Sigmoid colon (tissue), 7 donors: ENCODE results near the gene RILPL2. TPM values are rescaled to one million over a fixed set of nuclear protein-coding genes. Genes with fewer than 3 reads are reported as not detected.

Experiments used
- DNase-seq: peaks from one replicate; pipeline ENCODE4 v3.0.0-alpha.2; 2019
- H3K27ac ChIP-seq, 4 donors: fragments of 200-600 bp; sonication (generic); one replicate each; pipeline ENCODE4 v1.5.1; 2016 to 2019; ENCODE audit warnings: mild to moderate bottlenecking in 1 of 4
- H3K27me3 ChIP-seq, 3 donors: fragments of 200-600 bp; sonication (generic); one replicate each; pipeline ENCODE4 v1.5.1; 2019; ENCODE audit warnings: mild to moderate bottlenecking in 1 of 3
- H3K36me3 ChIP-seq, 4 donors: fragments of 200-600 bp; sonication (generic); one replicate each; pipeline ENCODE4 v1.5.1; 2016 to 2019
- H3K4me1 ChIP-seq, 4 donors: fragments of 200-600 bp; sonication (generic); one replicate each; pipeline ENCODE4 v1.5.1; 2017 to 2019
- H3K4me3 ChIP-seq, 4 donors: fragments of 200-600 bp; sonication (generic); one replicate each; pipeline ENCODE4 v1.5.1; 2017 to 2019; ENCODE audit warnings: mild to moderate bottlenecking in 2 of 4, moderate library complexity in 1 of 4
- H3K9me3 ChIP-seq, 4 donors: fragments of 200-600 bp in 3 of 4; sonication (generic) in 3 of 4; one replicate each; pipeline versions ENCODE4 v1.5.1 to v1.6.1; 2013 to 2019
- CTCF ChIP-seq, 4 experiments: fragments of 450-650 bp in 3 of 4; fragments of 200-600 bp in 1 of 4; IDR thresholded peaks; one replicate each; pipeline ENCODE4 v1.5.1; 2016 to 2019; ENCODE audit warnings: antibody characterized with exemption in 4 of 4, mild to moderate bottlenecking in 3 of 4, moderate library complexity in 2 of 4
- EP300 ChIP-seq, 4 donors: sonication (generic); formaldehyde crosslinking; IDR thresholded peaks; one replicate each; pipeline ENCODE4 v1.6.1; 2017; ENCODE audit warnings: antibody characterized with exemption in 4 of 4
- POLR2A ChIP-seq, 2 donors: fragments of 450-650 bp; IDR thresholded peaks; one replicate each; pipeline ENCODE4 v1.6.1; 2016; ENCODE audit warnings: antibody characterized with exemption in 2 of 2, mild to moderate bottlenecking in 2 of 2, moderate library complexity in 2 of 2
- POLR2AphosphoS5 ChIP-seq, 4 donors: sonication (generic); formaldehyde crosslinking; IDR thresholded peaks; one replicate each; pipeline ENCODE4 v1.6.1; 2017; ENCODE audit warnings: antibody characterized with exemption in 4 of 4
- WGBS, 2 donors: extraction: QIAGEN DNeasy Blood & Tissue Kit; methylation state at CpG; one replicate each; pipeline ENCODE4 v1.1.7; 2013; 5-methylcytosine and 5-hydroxymethylcytosine counted together
- intact Hi-C: fragments of 100-400 bp; cut with DNase I; formaldehyde crosslinking; loops from one replicate; pipeline ENCODE4 v1.15.1; 2023
- polyA plus RNA-seq, 3 donors: library from polyadenylated mRNA; stranded (reverse); fragments of 200-250 nt; gene quantifications; one replicate each; pipeline ENCODE4 v1.2.3, GENCODE V29; 2013
- total RNA-seq, 4 donors: library from RNA; depleted of rRNA; stranded (reverse); fragments of >200 nt; gene quantifications; one replicate each; pipeline ENCODE4 v1.1.0, GENCODE V29; 2016
- donor health status: healthy with polysubstance abuse.
- donor health status: Bipolar disorder and iron deficiency.
- donor health status: healthy.

The RILPL2 gene
- total and polyA plus RNA-seq, 7 donors = 1.6 to 6.5 (median 6.0) TPM

GRCh38 chr12:123474485-123475245 is 38.2 kb upstream of the RILPL2 start:
- WGBS, 2 donors = 84 to 90% methylated on average over 13 of the region's 13 CpGs
- Histone ChIP-seq H3K4me1 (no peaks in the 10 kb centered on the region), H3K27me3 (no peaks in the 10 kb centered on the region), H3K27ac (peak overlapping the region in 1 of 4 donors; percentile 39), H3K9me3 (no peaks in the 10 kb centered on the region), H3K36me3 (peaks cover 5 to 76% (median 27%) of the 10 kb centered on the region in 4 donors), H3K4me3 (no peak overlapping the region)
- TF ChIP-seq POLR2A (IDR thresholded peaks at IDR 0.05) (no peak), EP300 (IDR thresholded peaks at IDR 0.05) (no peak), CTCF (IDR thresholded peaks at IDR 0.05) (no peak), POLR2AphosphoS5 (IDR thresholded peaks at IDR 0.05) (no peak)
- intact Hi-C loops = no loop called here
- no peak for DNase-seq

GRCh38 chr12:123472438-123472849 is 36.0 kb upstream of the RILPL2 start:
- TF ChIP-seq POLR2AphosphoS5 (IDR thresholded peaks at IDR 0.05) (no peak), POLR2A (IDR thresholded peaks at IDR 0.05) (no peak), CTCF (IDR thresholded peaks at IDR 0.05) (no peak)
- H3K36me3 ChIP-seq = peaks cover 5 to 72% (median 24%) of the 10 kb centered on the region in 4 donors
- 92 to 93% methylated on average over 12 of the region's 12 CpGs for WGBS, 2 donors

GRCh38 chr12:123471374-123472068 is 35.0 kb upstream of the RILPL2 start:
- TF ChIP-seq POLR2A (IDR thresholded peaks at IDR 0.05) (no peak), CTCF (IDR thresholded peaks at IDR 0.05) (no peak), POLR2AphosphoS5 (IDR thresholded peaks at IDR 0.05) (no peak), EP300 (IDR thresholded peaks at IDR 0.05) (no peak)
- DNase-seq = no peak
- peak overlapping the region in 1 of 4 donors; percentile 0 for H3K27ac ChIP-seq
- peaks cover 0 to 5% (median 0%) of the 10 kb centered on the region in 4 donors for H3K4me1 ChIP-seq
- 85 to 89% methylated on average over 8 of the region's 8 CpGs for WGBS, 2 donors
- no peaks in the 10 kb centered on the region for H3K9me3 ChIP-seq
- H3K36me3 ChIP-seq = peaks cover 5 to 63% (median 24%) of the 10 kb centered on the region in 4 donors
- H3K27me3 ChIP-seq = no peaks in the 10 kb centered on the region
- H3K4me3 ChIP-seq = no peak overlapping the region
- intact Hi-C loops = no loop called here

More at GRCh38 chr12:123472438-123472849, 36.0 kb upstream of the RILPL2 start:
- Histone ChIP-seq H3K4me1 (no peaks in the 10 kb centered on the region), H3K27me3 (no peaks in the 10 kb centered on the region), H3K4me3 (no peak overlapping the region), H3K27ac (no peak overlapping the region), H3K9me3 (no peaks in the 10 kb centered on the region)
- DNase-seq = no peak
- intact Hi-C loops = no loop called here

- no peaks in the 10 kb centered on the region for H3K27me3 ChIP-seq
- H3K4me3 ChIP-seq = no peak overlapping the region
- no peak for DNase-seq
- H3K36me3 ChIP-seq = peaks cover 5 to 66% (median 30%) of the 10 kb centered on the region in 4 donors
- TF ChIP-seq EP300 (IDR thresholded peaks at IDR 0.05) (no peak), CTCF (IDR thresholded peaks at IDR 0.05) (no peak), POLR2AphosphoS5 (IDR thresholded peaks at IDR 0.05) (no peak), POLR2A (IDR thresholded peaks at IDR 0.05) (no peak)
- H3K9me3 ChIP-seq = no peaks in the 10 kb centered on the region
- intact Hi-C loops = no loop called here
- H3K27ac ChIP-seq = no peak overlapping the region
- 95 to 97% methylated on average over 2 of the region's 2 CpGs for WGBS, 2 donors
- H3K4me1 ChIP-seq = peaks cover 0 to 5% (median 0%) of the 10 kb centered on the region in 4 donors
Measured at GRCh38 chr12:123469978-123470377, 33.5 kb upstream of the RILPL2 start.
